Ovary (tissue), 9 donors: Measurements from ENCODE around the gene OTULIN. TPM values are rescaled to one million over a fixed set of nuclear protein-coding genes. Genes with fewer than 3 reads are reported as not detected.

ENCODE experiments used
- DNase-seq, 5 donors: peaks; one replicate each; pipeline ENCODE4 v3.0.0-alpha.2; 2019 to 2020
- H3K27ac ChIP-seq, 2 donors: fragments of 200-600 bp; one replicate each; pipeline versions ENCODE4 v1.5.1 to v1.8.0; 2019 to 2022
- H3K27me3 ChIP-seq: fragments of 200-600 bp; one replicate; pipeline ENCODE4 v1.8.0; 2022
- H3K36me3 ChIP-seq: fragments of 200-600 bp; sonication (generic); one replicate; pipeline ENCODE4 v1.5.1; 2019
- H3K4me1 ChIP-seq: one replicate; pipeline ENCODE4 v1.8.1; 2013; ENCODE audit warnings: mild to moderate bottlenecking, moderate library complexity; ENCODE audit not compliant: insufficient read depth
- H3K4me3 ChIP-seq: fragments of 200-600 bp; sonication (generic); one replicate; pipeline ENCODE4 v1.5.1; 2017
- H3K9me3 ChIP-seq, 2 donors: fragments of 200-600 bp in 1 of 2; sonication (generic) in 1 of 2; one replicate each; pipeline versions ENCODE4 v1.5.1 to v1.8.1; 2013 to 2019; ENCODE audit warnings: mild to moderate bottlenecking in 1 of 2, moderate library complexity in 1 of 2
- CTCF ChIP-seq, 3 donors: fragments of 450-650 bp in 2 of 3; fragments of 200-600 bp in 1 of 3; IDR thresholded peaks; one replicate each; pipeline versions ENCODE4 v1.5.1 to v1.8.0; 2016 to 2022; ENCODE audit warnings: antibody characterized with exemption in 3 of 3, mild to moderate bottlenecking in 1 of 3
- EP300 ChIP-seq: sonication (generic); formaldehyde crosslinking; IDR thresholded peaks from one replicate; pipeline ENCODE4 v1.6.1; 2017; ENCODE audit warnings: antibody characterized with exemption
- POLR2A ChIP-seq: fragments of 450-650 bp; IDR thresholded peaks from one replicate; pipeline ENCODE4 v1.6.1; 2017; ENCODE audit warnings: antibody characterized with exemption, mild to moderate bottlenecking, moderate library complexity
- WGBS, 3 donors: extraction: QIAGEN DNeasy Blood & Tissue Kit in 1 of 3; methylation state at CpG; one replicate each; pipeline versions ENCODE4 v1.1.5 to v1.1.7; 2013 to 2017; 5-methylcytosine and 5-hydroxymethylcytosine counted together
- intact Hi-C, 4 donors: fragments of 100-400 bp; cut with DNase I; formaldehyde crosslinking; loops; one replicate each; pipeline versions ENCODE4 v1.11.0 to v1.15.1; 2022 to 2023
- polyA plus RNA-seq, 2 donors: library from polyadenylated mRNA; stranded (reverse); fragments of 200-250 nt in 1 of 2; fragments of 350-450 nt in 1 of 2; fragmentation: Illumina TruSeq in 1 of 2; extraction: RNeasy Lipid Tissue Mini Kit (QIAGEN cat#74804) in 1 of 2; gene quantifications; one replicate each; pipeline ENCODE4 v1.2.3, GENCODE V29; 2013 to 2014
- total RNA-seq, 7 donors: library from RNA; depleted of rRNA in 2 of 7; stranded (reverse); fragments of >200 nt in 2 of 7; fragmentation: NEBNext Ultra II Directional in 3 of 7; extraction: Animal tissue kit (Norgen Biotek cat#: 25700) in 3 of 7; gene quantifications; one replicate each; pipeline versions ENCODE4 v1.1.0 to v1.2.4, GENCODE V29; 2016 to 2023
- donor health status: DM: no; HTN: no; CAD: no; lungs with moderate emphysema.
- donor health status: DM: no; HTN: no; CAD: no.
- donor health status: Bipolar disorder and iron deficiency.
- donor health status: DM: yes; HTN: yes; CAD: no.
- donor health status: DM: no; HTN: no; CAD: no.
- donor health status: DM: yes; HTN: yes; CAD: no.

Gene OTULIN
- total and polyA plus RNA-seq, 9 donors = 4.1 to 29.3 (median 23.3) TPM

- intact Hi-C loops = no loop called here
- no peak overlapping the region for H3K27ac ChIP-seq
- H3K9me3 ChIP-seq = no peaks in the 10 kb centered on the region
- no peak for DNase-seq
- H3K4me3 ChIP-seq = no peak overlapping the region
- no peak for TF ChIP-seq EP300
- no peak for TF ChIP-seq POLR2A
- TF ChIP-seq CTCF (IDR thresholded peaks at IDR 0.05) = no peak
- WGBS, 3 donors = 96 to 97% (median 96%) methylated on average over 3 of the region's 3 CpGs
- no peaks in the 10 kb centered on the region for H3K4me1 ChIP-seq
- no peaks in the 10 kb centered on the region for H3K27me3 ChIP-seq
- no peaks in the 10 kb centered on the region for H3K36me3 ChIP-seq
These were observed 55.9 kb downstream of the OTULIN start for GRCh38 chr5:14720236-14720923.

GRCh38 chr5:14721990-14722656 is 57.6 kb downstream of the OTULIN start:
- Histone ChIP-seq H3K4me3 (no peak overlapping the region), H3K9me3 (no peaks in the 10 kb centered on the region), H3K27me3 (no peaks in the 10 kb centered on the region), H3K36me3 (no peaks in the 10 kb centered on the region), H3K4me1 (no peaks in the 10 kb centered on the region), H3K27ac (no peak overlapping the region)
- no peak for TF ChIP-seq CTCF (IDR thresholded peaks at IDR 0.05)
- no peak for TF ChIP-seq POLR2A
- no peak for TF ChIP-seq EP300
- intact Hi-C loops = no loop called here
- no peak for DNase-seq
- 90 to 94% (median 92%) methylated on average over 7 of the region's 7 CpGs for WGBS, 3 donors

- Histone ChIP-seq H3K4me1 (peaks cover 2% of the 10 kb centered on the region), H3K36me3 (no peaks in the 10 kb centered on the region), H3K27me3 (no peaks in the 10 kb centered on the region), H3K27ac (no peak overlapping the region), H3K9me3 (no peaks in the 10 kb centered on the region), H3K4me3 (no peak overlapping the region)
- TF ChIP-seq POLR2A = no peak
- no peak for TF ChIP-seq EP300
- TF ChIP-seq CTCF (IDR thresholded peaks at IDR 0.05) = no peak
- no peak for DNase-seq
- 92 to 94% (median 93%) methylated on average over 8 of the region's 8 CpGs for WGBS, 3 donors
- intact Hi-C loops = no loop called here
These were observed 58.4 kb downstream of the OTULIN start for GRCh38 chr5:14722923-14723322.

GRCh38 chr5:14723701-14724132 is 59.2 kb downstream of the OTULIN start:
- no peak for DNase-seq
- Histone ChIP-seq H3K27me3 (no peaks in the 10 kb centered on the region), H3K36me3 (no peaks in the 10 kb centered on the region), H3K9me3 (no peaks in the 10 kb centered on the region), H3K27ac (no peak overlapping the region), H3K4me1 (peaks cover 2% of the 10 kb centered on the region), H3K4me3 (no peak overlapping the region)
- WGBS, 3 donors = 83 to 86% (median 85%) methylated on average over 4 of the region's 4 CpGs
- no peak for TF ChIP-seq POLR2A
- no peak for TF ChIP-seq CTCF (IDR thresholded peaks at IDR 0.05)
- TF ChIP-seq EP300 = no peak
- intact Hi-C loops = no loop called here
